GM12801 (cell line): ENCODE data around the gene SAT1.

Experiments used
- TF ChIP-seq, protein P1 (sequence below): IDR thresholded peaks from one replicate; pipeline ENCODE4 v1.5.1; 2011; ENCODE audit warnings: control low read depth; ENCODE audit not compliant: insufficient read length; ENCODE audit errors: extremely low read depth

Gene SAT1

DNA sequence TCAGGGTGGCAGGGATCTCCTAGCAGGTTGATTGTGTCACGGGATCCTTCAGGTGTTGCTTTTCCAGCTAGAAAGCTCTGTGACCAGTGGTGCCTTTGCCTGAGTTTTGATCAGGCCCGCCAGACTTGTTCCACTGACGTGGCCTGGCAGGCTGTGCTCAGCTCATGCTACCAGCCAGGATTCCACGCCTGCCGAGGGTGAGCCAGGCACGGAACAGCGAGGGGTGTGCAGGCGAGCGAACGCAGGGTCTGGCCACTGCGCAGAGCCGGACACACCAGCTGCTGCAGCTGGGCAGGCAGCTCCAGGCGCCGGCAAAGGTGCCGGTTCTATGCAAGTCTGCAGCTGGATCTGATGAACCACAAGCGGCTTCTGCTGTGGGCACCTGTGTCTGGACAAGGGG is 17.1 kb upstream of the SAT1 start:
- TF ChIP-seq, protein P1, sequence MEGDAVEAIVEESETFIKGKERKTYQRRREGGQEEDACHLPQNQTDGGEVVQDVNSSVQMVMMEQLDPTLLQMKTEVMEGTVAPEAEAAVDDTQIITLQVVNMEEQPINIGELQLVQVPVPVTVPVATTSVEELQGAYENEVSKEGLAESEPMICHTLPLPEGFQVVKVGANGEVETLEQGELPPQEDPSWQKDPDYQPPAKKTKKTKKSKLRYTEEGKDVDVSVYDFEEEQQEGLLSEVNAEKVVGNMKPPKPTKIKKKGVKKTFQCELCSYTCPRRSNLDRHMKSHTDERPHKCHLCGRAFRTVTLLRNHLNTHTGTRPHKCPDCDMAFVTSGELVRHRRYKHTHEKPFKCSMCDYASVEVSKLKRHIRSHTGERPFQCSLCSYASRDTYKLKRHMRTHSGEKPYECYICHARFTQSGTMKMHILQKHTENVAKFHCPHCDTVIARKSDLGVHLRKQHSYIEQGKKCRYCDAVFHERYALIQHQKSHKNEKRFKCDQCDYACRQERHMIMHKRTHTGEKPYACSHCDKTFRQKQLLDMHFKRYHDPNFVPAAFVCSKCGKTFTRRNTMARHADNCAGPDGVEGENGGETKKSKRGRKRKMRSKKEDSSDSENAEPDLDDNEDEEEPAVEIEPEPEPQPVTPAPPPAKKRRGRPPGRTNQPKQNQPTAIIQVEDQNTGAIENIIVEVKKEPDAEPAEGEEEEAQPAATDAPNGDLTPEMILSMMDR, result no peak

DNA sequence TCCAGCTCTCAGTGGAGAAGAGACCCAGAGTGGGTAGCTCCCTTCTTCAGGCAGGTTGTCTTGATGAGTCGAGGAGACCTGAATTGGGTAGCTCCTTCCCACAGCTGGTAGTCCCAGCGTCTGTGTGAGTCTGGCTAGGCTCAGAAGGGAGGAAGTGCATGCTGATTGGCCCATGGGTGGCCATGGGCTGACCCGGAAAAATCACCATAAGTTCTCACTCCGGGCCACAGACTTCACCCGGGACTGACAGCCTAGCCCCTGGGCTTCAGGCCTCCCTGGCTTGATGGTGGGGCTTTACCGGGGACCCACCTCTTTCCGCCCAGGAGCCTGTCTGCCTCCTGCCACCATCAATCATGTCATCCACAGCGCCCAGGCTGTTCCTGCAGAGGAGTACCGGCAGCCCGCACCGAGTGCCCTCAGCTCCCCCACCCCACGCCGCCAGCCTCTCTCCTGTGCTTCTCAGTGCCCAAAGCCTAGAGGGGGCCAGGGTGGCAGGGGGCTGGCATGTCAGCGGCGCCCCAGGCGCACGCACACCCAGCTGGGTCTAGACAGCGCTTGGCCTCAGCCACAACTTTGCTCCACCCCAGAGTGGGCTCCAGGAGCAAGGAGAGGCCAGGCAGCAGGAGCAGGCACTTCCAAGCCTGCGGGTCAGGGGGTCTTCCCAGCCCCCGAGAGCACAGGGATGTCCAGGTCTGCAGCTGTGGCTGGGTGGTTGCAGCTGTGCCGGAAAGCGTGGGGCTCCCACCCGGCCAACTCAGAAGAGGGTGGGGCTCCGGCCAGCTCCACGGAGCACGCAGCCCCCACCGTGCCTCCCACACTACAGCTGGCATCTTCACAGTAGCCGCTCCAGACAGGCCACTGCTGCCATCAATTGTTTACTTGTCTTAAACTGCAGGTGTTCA is 16.1 kb upstream of the SAT1 start:
- TF ChIP-seq, protein P1, result no peak

DNA sequence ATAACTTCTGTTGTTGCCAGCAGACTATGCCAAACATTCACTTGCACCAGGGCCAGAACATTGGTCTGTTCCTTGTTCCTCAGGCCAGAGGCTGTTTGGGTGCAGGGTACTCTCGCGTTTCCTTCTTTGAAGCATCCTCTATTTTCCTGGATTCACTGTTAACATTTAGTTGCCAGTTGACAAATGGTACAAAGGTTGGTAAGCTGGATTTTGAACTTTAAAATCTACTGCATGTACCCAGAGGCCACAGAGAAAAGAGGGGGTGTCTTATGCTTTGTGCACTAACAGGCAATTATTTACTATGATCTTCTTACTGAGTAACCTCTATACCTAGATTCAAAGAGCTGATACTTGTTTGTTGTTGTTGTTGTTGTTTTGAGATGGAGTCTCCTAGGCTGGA is 12.8 kb upstream of the SAT1 start:
- TF ChIP-seq, protein P1, result no peak

DNA sequence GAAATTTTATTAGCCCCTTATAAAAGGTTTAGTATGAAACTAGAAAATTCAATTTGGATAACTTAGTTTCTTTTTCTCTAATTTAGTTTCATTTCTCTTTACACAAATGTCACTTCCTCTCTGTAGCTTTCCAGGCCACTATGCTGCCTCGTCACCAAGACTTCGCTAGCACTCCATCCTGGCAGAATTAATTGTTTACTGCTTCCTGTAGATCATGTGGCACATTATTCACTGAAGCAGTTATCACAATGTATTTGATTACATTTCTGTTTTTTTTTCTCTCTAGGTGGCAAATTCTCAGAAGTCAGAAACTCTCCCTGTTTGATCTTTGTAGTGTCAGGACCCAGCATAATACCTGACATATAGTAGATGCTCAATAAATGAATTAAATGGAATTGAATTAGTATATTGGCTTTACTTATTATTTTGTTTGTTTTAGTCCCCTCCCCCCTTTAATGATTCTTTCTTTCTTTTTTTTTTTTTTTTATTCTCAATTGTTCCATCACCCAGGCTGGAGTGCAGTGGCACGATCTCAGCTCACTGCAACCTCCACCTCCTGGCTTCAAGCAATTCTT is 9.3 kb upstream of the SAT1 start:
- TF ChIP-seq, protein P1, result no peak

DNA sequence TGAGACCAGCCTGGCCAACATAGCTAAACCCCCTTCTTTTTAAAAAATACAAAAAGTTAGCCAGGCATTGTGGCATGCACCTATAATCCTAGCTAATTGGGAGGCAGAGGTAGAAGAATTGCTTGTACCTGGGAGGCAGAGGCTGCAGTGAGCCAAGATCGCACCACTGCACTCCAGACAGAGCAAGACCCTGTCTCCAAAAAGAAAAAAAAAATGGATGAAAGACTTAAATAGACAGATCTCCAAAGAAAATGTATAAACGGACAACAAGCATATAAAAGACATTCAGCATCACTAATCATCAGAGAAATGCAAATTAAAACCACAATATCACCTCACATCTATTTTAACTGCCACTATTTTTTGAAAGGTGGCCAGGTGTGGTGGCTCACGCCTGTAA is 6.6 kb upstream of the SAT1 start:
- TF ChIP-seq, protein P1, result no peak

DNA sequence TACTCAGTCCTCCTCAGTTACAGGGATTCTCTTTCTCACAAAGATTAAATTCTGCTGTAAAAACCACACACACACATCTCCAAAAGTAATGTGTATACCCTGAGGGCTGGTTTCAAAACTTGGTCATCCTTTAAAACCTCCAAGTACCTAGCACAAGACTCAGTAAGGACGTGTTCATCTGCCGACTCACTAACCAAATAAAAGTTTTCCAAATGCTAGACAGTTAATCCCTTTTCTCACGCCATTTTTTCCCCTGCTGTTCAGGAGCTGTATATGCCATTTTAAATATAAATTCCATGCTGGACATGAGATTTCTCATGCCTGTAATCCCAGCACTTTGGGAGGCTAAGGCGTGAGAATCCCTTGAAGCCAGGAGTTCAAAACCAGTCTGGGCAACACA is 3.9 kb upstream of the SAT1 start:
- TF ChIP-seq, protein P1, result no peak

DNA sequence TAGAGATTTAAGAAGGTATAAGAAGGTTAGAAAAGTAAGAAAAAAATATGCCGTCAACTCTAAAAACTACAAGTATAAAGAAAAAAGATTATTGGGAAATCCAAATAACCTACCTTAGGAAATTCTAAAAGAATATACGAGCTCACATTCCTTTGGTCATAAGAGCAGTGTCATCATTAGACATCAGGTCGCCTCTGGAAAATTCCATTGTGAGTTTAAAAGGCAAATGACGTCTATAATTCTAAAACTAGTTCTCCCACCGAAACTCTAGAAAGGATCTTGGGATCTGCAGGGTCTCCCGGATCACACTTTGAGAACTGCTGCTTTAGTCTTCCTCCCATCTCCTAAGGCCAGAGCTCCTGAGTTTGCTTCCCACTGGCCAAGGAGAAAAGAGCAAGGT is 518 bp upstream of the SAT1 start:
- TF ChIP-seq, protein P1, result no peak
